HG03060 (cell line): Measurements from ENCODE around the gene MBOAT2.

Source experiments
- ATAC-seq: cut with Tn5 transposase; IDR thresholded peaks from one replicate; pipeline ENCODE4 v1.9.1; 2021; ENCODE audit warnings: low read depth, moderate number of reproducible peaks; ENCODE audit not compliant: unreplicated experiment

The MBOAT2 gene

DNA sequence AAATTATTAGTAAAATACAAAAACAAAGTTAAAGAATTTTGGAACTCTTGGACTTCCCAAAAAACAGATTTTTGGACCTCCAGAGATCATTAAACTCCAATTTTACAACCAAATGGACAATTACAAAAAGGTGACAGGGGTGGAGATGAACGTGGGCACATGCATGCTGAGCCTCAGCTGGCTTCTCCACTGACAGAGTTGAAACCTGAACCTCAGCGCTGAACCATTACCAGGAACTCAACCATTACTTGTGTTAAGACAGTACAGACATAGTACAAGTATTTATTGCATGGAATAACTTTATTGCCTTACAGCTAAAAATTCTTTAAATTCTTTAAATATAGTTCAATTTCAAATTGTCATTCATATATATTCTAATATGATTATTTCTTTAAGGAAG lies 133.0 kb downstream of the MBOAT2 start:
- no peak for ATAC-seq

DNA sequence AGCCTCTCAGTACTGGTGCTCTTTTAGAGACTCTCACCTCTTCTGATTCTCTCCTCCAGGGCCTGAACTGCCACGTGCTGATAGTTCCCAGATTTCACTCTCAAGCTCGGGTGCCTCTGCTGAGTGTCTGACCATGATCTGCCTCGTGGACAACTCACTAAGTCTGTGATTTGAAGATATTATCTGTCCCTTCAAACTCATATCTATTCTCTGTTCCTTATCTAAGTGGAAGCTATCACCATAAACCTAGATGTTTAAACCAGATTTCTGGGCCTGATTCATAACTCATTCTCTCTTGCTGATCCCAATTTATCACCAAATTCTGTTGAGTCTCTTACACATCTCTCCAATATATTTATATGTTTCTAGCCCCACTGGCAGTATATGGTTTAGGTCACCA lies 136.1 kb downstream of the MBOAT2 start:
- ATAC-seq, result no peak

DNA sequence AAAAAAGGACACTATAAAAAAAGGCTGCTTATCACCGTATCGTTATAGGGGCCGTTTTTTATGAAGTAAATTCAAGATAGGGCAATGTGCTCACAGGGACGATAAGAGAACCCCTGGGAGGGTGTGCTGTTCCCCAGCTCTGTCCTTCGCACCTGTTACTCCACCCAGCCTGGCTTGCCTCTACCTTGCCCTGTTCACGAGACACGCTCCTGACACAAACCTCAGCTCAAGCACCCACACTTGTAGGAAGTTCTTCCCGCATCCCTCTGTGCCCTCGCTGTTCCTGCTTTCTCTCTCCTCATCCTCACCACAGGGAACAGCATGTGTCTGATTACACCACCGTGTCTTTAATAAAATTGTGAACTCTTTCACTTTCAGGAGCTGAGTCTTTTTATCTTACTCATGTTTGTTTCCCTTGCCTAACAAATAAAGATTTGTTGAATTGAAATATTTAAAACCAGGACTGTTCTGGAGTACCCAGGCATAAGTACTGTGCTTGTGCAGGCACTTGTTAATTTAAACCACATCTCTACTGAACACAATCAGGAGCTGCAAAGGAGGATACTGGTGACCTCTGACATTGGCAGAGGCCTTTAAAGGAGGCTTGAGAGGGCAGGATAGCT lies 140.0 kb downstream of the MBOAT2 start:
- ATAC-seq, result no peak

DNA sequence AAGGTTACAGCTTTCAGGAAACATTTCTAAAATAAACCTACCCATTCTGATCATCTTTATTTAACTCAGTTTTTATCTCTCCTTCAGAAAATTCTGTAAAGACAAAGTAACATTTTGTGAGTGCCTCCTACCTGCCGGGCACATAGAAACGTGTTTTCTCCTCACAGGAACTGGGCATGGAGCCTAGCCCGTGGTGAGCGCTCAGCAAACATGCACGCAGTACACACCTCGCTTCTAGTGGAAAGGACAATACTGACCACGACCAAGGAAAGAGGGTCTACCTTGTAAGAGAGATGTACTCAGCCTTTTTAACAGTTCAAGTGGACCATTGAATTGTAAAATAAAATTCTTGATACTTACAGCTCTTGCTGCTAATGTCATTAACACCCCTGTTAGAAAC lies 141.3 kb downstream of the MBOAT2 start:
- no peak for ATAC-seq

DNA sequence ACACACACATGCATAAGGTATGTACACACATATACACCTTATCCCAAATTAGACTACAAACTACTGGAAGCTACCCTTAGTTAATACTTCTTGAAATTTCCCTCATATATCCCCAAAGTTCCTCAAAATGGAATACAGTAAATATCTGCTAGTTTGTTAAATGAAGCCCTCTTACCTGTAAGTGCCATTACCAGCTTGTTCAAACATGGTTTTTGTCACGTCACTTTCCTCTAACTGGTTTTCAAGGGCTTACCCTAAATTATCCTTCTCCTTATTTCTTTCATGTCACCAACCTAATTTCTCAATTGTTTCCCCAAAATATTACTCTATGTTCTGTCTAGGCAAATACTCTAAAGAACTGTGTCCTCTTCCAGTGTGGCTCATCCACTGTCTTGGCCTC lies 141.7 kb downstream of the MBOAT2 start:
- ATAC-seq, result no peak

DNA sequence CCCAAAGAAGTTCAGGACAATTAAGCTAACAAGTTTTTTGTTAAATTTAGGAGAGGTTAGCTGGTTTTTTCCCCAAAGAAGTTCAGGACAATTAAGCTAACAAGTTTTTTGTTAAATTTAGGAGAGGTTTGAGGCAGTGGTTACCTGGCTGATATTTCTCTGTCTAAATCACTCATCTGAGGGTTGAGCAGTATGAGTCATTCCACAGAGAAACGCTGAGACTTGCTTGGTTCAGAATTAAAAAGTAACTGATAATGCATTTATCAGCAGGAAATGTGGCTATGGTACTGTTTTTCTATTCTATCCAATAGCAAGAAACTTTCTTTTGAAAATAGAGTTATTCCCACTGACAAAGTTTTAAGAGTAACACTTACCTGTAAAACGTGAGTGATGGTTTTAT lies 143.2 kb downstream of the MBOAT2 start:
- ATAC-seq, result no peak

DNA sequence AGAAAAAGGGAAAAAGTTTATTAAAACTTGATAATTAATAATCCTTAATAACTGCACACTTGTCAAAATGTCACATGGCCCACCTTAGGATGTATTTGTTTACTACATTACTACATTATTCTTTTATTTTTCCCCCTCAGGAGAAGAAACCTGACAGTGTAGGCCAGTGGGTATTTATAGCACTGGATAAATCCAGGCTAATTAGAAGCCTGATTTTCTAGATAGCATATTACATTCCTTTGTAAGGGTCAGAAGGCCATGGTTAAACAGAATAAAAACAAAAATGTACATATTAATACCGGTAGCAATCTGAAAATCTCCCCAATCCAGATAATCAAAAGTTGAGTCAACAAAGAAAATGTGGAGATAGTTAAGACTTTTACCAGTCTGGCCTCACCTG lies 144.6 kb downstream of the MBOAT2 start:
- no peak for ATAC-seq

DNA sequence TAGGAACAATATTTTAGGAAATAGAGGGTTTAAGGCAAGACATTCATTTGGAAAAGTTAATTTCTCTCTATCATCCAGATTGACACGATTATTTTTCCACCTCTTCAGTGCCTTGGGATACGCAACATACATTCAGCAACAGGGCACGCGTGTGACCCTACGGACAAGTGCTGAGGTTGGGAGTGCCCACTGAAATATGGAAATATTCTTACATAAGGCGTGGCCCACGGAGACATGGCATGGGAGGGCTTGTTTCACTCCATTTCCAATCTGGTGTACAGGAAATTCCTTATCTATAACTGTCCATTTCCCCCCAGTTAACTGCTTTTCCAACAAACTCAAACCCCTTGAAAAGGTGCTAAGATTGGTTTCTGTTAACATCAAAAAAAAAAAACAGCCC lies 145.2 kb downstream of the MBOAT2 start:
- ATAC-seq, result no peak

DNA sequence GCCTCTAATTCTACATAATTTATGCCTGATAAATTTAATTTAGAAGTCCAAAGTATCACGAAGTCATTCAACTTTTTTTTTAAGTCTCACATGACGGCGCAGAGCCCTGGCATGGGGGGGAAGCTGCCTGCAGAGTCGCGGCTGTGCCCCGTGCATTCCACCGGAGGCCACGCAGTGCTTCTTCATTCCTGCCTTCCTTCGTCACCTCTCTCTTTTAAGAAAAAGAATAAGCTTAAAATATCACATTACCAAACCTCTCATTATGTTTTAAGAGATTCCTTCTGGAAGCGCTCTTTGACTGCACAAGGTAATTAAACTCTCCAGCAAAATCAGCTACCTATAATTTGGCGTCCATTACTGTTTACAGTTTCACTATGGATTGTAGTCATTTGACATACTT lies 145.8 kb downstream of the MBOAT2 start:
- ATAC-seq, result no peak

DNA sequence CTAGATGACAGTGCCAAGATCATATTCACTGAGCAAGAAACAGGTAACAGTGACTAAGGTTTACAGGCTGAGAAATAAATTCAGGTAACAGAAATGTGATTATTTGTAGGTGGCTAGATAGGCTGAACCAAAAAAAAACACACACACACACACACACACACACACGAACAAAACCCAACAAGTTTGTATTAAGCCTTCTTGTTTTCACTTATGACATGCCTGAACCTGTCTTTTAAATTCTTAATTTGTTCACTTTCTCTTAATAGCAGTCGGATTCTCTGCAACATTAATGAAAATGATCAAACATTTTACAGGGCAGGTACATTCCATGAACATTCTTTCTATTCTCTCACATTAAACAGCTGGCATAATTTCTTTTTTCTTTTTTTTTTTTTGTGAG lies 147.3 kb downstream of the MBOAT2 start:
- no peak for ATAC-seq

DNA sequence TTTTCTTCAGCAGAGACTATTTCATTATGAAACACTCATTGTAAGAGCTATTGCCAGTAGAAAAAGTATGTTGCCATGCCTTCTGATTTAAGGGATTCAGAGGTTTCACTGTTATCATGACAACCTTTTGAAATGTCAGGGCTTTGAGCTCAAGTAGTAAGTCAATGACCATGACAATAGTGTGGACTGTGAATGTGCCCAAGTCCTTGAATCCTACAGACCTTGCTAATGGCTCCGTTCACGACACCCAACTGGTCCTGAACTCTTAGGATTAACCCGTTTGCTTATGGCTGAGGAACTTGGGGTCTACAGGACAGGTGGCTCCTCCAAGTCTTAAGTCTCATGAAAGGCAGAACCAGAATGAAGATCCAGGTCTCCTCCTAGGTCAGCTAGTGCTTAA lies 148.5 kb downstream of the MBOAT2 start:
- ATAC-seq, result no peak

DNA sequence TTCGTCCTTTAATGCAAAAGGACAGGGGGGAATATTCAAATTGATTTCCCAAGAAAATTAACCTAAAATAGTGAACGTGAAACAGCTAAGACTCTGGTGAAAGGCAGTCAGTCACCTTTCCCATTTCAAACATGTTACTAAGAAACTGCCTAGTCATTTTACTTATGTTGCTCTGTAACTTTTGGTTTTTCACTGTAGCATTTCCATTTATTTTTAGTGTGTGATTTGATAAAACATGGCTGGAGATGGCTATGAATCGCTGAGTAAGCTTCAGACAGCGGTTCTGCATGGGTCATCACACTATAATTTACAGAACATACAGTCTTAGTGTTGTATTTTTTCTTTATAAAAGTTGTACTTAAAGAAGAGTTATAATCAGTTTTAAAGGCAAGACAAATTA lies 150.1 kb downstream of the MBOAT2 start:
- ATAC-seq, result no peak

DNA sequence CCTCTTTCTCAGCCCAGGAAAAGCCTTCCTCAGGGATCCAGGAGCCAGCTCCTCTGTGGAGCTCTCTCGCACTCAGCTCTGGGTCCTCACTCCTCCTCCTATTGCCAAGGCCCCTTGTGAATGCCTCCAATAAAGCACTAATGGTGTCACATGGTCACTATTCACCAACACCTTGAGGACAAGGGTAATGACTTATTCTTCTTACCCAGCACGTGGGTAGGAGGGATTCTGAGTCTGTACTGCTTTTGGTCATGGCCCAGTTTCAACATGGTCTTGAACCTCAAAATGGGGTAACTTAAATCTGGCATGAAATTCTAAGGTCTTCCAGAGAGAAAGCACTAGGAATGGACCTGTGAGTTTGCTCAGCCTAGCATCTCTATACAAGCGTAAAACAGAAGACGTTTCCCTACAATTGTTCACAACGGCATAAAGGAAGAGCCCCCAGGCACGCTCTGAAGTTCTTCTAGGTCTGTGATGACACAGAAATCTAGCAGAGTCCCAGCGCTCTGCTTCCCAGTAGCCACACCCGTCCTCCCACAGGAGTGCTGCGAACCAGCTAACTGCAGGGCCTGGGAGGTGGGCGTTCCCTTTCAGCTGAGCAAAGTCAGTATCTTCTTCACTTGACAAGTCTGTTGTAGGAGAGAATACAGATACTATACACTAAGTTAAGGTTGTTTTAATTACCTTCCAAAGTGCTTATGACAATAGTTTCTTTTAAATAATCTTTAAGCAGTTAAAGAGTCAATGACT lies 151.5 kb downstream of the MBOAT2 start:
- no peak for ATAC-seq

DNA sequence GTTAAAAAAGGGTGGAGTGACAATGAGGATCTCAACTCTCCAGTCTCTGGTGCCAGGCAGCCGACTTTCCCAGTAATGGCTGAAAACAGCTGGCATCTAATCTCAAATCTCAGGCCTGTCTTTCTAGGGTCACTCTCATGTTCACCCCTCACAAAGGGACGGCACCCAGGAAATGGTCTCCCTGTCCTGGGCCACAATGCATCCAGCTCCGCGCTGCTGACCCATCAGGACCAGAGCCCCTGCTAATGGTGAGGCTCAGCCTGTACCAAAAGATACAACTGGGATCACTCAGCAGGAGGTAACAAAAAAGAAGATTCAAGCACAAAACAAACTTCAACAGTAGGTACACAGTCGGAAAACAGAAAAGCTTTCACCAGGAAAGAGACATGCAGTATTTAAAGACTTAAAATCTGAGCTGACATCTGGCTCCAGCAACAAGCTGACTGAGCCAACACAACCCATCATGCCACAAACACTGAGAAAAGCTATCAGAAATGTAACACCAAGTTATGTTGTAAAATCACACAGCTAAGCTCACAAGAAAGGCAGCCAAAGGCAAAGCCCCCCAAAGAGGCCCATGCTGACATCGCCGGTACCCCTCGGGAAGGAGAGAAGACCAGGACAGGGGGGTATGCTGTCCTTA lies 152.5 kb downstream of the MBOAT2 start:
- no peak for ATAC-seq

DNA sequence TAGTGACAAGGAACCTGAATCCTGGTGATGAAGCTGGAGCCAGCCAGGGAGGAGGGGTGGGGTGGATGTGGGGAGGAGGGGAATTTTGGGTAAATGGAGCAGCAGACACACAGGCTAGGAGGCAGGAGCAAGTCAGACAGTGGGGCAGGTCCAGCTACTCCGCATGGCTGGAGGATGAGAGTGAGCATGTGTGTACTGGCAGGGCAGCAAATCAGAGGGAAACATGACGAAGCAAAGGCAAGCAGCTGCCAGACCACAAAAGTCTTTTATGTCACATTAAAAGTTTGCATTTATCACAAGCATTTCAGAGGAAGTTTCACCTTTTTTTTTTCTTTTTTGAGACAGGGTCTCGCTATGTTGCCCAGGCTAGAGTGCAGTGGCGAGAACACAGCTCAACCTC lies 154.2 kb downstream of the MBOAT2 start:
- no peak for ATAC-seq

DNA sequence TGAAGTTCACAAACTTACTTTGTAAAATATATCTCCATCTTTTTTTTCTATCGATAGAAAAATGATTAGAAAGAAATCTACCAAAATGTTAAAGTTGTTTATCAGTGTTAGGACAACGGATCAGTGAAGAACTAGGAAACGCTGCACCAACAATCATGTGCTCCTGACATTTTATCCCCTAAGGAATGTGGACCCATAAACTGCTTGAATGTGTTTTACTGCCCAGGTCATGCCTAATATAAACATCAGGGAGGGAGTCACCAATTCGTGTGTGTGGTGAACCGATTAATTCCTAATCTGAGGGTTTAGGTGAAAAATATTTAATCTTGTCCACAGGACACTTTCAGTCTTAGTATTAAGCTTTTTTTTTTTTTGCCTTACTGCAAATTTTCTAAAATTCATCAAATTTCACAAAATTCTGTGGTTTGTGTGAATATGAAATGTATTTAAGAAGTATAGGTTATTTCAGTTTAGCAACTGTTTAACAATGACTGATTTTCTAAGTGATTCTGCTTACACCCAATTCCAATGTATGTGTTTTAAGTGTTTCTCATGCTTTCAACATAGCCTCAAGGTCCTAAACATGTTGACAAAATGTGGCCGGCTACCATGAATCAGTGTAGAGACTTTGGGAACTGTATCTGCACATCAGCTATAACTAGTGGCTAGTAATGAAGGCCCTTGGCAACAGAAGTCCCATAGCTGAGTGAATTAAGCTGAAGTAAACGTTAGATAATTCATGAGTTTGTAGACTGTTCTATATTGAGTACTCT lies 155.0 kb downstream of the MBOAT2 start:
- no peak for ATAC-seq

DNA sequence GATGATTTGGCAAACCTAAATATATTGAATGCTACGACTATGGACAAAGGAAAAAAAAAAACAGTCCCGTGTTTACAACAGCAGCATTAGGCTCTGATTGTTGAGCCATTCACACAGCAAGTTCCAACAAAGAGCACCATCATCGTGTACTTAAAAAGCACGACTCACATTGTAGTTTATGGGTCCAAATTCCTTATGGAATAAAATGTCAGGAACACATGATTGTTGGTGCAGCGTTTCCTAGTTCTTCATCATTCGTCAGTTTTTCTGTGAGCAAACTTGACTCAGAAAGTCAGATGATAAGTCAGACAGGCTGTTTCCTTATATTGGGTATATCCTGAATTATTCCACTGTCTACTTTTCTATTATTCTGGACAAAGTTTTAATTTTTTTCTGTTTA lies 156.1 kb downstream of the MBOAT2 start:
- no peak for ATAC-seq

DNA sequence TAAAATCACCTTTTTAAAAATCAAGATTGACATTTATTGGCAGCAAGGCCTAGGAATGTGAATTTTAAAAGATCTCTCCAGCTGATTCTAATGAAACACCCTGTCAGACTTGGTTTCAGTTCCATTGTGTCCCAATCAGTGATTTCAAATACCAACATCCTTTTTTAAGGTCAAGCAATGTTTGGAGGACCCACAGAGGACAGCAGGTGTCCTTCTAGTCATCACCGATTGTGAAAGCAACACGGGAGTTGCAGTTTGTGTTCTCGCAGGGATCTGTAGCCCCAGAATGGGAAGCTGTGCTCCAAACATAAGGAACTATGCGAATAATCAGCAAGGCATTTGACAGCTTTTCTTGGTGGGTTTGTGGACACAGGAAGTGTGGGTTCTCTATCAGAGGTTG lies 161.6 kb downstream of the MBOAT2 start:
- no peak for ATAC-seq

DNA sequence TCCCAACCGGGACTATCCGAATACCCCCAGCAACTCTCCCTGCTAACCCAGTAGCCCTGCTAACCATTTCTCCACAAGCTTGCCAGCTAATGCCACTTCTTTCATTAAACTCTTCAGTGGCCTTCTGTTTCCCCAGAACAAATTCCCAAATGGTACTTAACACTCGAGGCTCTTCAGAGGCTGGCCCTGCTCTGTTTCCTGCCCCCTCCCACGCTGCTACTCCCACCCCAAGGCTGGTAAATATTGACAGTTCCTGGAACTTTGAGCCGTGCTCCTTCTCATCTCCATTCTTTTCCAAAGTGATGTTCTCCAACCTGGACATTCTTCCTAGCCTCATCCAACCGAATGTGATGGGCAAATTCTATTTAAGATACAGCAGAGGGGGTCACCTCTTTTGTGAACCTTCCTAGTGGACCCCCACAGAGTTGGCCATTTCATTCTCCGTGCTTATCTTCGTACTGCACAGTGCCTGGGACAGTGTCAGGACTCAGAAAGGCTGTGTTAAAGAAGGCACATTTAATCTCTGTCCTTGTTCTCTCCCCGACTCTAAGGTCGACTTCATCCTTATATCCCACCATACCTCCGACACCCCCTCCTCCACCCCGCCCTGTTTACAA lies 162.9 kb downstream of the MBOAT2 start:
- ATAC-seq, result no peak

DNA sequence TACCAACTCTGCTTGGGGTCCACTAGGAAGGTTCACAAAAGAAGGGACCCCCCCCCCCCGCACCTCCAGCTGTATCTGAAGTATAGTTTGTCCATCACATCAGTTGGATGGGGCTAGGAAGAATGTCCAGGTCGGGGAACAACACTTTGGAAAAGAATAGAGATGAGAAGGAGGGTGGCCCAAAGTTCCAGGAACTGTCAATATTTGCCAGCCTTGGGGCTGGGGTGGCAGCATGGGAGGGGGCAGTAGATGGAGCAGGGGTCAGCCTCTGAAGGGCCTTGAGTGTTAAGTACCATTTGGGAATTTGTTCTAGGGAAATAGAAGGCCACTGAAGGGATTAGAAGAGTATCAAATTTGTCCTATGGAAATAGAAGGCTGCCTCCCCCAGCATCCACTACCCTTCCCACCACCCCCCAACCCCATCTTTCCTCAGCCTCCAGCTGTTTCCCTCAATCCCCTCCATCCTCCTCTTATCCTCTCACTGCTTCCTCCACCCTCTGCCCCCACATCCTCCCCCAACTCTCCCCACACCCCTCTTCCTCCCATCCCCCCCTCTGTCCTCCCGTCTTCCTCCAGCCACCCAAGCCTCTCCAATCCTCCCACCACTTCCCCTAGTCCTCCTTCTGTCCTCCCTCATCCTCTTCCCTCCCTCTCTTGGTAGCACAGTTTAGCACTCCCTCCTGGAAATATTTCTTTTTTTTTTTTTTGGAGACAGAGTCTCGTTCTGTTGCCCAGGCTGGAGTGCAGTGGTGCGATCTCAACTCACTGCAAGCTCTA lies 164.1 kb downstream of the MBOAT2 start:
- no peak for ATAC-seq
